Breast epithelium (tissue), 3 donors: Measurements from ENCODE around the gene ZSCAN20.

Experiments
- POLR2A ChIP-seq: fragments of 450-650 bp; IDR thresholded peaks from one replicate; pipeline ENCODE4 v1.6.1; 2016; ENCODE audit warnings: antibody characterized with exemption, mild to moderate bottlenecking, moderate library complexity
- POLR2AphosphoS5 ChIP-seq, 3 donors: sonication (generic); formaldehyde crosslinking; IDR thresholded peaks; one replicate each; pipeline ENCODE4 v1.6.1; 2017; ENCODE audit warnings: antibody characterized with exemption in 3 of 3
- TF ChIP-seq, protein P1 (sequence below), 3 donors: fragments of 450-650 bp; IDR thresholded peaks; one replicate each; pipeline ENCODE4 v1.5.1; 2016 to 2017; ENCODE audit warnings: antibody characterized with exemption in 3 of 3, mild to moderate bottlenecking in 3 of 3, moderate library complexity in 3 of 3

DNA sequence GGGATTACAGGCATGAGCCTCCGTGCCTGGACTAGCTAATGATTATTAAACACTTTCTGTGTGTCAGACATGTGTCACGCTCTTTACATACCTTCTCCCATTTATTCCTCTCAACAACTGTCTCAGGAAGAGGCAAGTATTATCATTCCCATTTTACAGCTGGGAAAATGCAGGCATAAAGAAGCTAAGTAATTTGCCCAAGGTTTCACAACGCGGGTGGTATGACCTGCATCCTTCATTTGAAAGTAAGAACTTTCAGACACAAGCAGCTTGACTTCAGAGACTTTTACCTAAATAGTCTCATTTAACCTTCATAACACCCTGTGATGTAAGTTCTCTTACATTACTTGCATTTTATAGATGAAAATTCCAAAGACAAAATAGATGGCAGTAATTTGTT, 1.0 kb upstream of the ZSCAN20 start:
- TF ChIP-seq, protein P1, sequence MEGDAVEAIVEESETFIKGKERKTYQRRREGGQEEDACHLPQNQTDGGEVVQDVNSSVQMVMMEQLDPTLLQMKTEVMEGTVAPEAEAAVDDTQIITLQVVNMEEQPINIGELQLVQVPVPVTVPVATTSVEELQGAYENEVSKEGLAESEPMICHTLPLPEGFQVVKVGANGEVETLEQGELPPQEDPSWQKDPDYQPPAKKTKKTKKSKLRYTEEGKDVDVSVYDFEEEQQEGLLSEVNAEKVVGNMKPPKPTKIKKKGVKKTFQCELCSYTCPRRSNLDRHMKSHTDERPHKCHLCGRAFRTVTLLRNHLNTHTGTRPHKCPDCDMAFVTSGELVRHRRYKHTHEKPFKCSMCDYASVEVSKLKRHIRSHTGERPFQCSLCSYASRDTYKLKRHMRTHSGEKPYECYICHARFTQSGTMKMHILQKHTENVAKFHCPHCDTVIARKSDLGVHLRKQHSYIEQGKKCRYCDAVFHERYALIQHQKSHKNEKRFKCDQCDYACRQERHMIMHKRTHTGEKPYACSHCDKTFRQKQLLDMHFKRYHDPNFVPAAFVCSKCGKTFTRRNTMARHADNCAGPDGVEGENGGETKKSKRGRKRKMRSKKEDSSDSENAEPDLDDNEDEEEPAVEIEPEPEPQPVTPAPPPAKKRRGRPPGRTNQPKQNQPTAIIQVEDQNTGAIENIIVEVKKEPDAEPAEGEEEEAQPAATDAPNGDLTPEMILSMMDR (IDR thresholded peaks at IDR 0.05): no peak
- TF ChIP-seq POLR2A (no peak), POLR2AphosphoS5 (IDR thresholded peaks at IDR 0.05) (no peak)
